Heart left ventricle (tissue), 16 donors: Measurements from ENCODE around the gene YARS1. TPM values are rescaled to one million over a fixed set of nuclear protein-coding genes. Genes with fewer than 3 reads are reported as not detected.

Source experiments
- ATAC-seq, 4 donors: fragments of 200-7000 bp; cut with Tn5 transposase; one replicate each; pipeline ENCODE4 v1.9.1; 2020 to 2022; ENCODE audit warnings: moderate library complexity in 4 of 4, mild to moderate bottlenecking in 3 of 4, moderate number of reproducible peaks in 1 of 4
- DNase-seq, 5 donors: peaks; one replicate each; pipeline ENCODE4 v3.0.0-alpha.2; 2020
- H3K27ac ChIP-seq, 12 donors: fragments of 200-600 bp; sonication (generic) in 4 of 12; one replicate each; pipeline versions ENCODE4 v1.5.0 to v1.8.0; 2016 to 2022; ENCODE audit warnings: mild to moderate bottlenecking in 2 of 12
- H3K27me3 ChIP-seq, 9 donors: fragments of 200-600 bp; sonication (generic) in 2 of 9; one replicate each; pipeline versions ENCODE4 v1.5.1 to v1.8.0; 2016 to 2022; ENCODE audit warnings: mild to moderate bottlenecking in 3 of 9
- H3K36me3 ChIP-seq, 9 donors: fragments of 200-600 bp; sonication (generic) in 2 of 9; one replicate each; pipeline versions ENCODE4 v1.5.0 to v1.8.0; 2018 to 2022; ENCODE audit warnings: mild to moderate bottlenecking in 2 of 9
- H3K4me1 ChIP-seq, 12 donors: fragments of 200-600 bp; sonication (generic) in 4 of 12; one replicate each; pipeline versions ENCODE4 v1.5.0 to v1.8.0; 2016 to 2022; ENCODE audit warnings: mild to moderate bottlenecking in 3 of 12
- H3K4me3 ChIP-seq, 12 donors: fragments of 200-600 bp; sonication (generic) in 4 of 12; one replicate each; pipeline versions ENCODE4 v1.5.0 to v1.8.0; 2017 to 2022; ENCODE audit warnings: mild to moderate bottlenecking in 9 of 12, moderate library complexity in 4 of 12
- H3K9me3 ChIP-seq, 12 donors: fragments of 200-600 bp; sonication (generic) in 4 of 12; one replicate each; pipeline versions ENCODE4 v1.5.0 to v1.8.0; 2016 to 2022; ENCODE audit warnings: mild to moderate bottlenecking in 1 of 12
- CTCF ChIP-seq, 12 donors: fragments of 200-600 bp; sonication (generic) in 4 of 12; IDR thresholded peaks; one replicate each; pipeline versions ENCODE4 v1.5.0 to v1.8.0; 2018 to 2022; ENCODE audit warnings: antibody characterized with exemption in 12 of 12, mild to moderate bottlenecking in 5 of 12
- POLR2A ChIP-seq, 2 donors: fragments of 450-650 bp; IDR thresholded peaks; one replicate each; pipeline ENCODE4 v1.6.1; 2017; ENCODE audit warnings: antibody characterized with exemption in 2 of 2, mild to moderate bottlenecking in 2 of 2, moderate library complexity in 2 of 2
- WGBS, 4 donors: extraction: QIAGEN DNeasy Blood & Tissue Kit in 2 of 4; methylation state at CpG; one replicate each; pipeline versions ENCODE4 v1.1.5 to v1.1.7; 2013 to 2018; 5-methylcytosine and 5-hydroxymethylcytosine counted together
- intact Hi-C, 10 donors: fragments of 100-400 bp; cut with DNase I; formaldehyde crosslinking; loops; one replicate each; pipeline versions ENCODE4 v1.11.1 to v1.14.2; 2022
- polyA plus RNA-seq, 2 donors: library from polyadenylated mRNA; stranded (reverse); fragments of 200-250 nt; gene quantifications; one replicate each; pipeline ENCODE4 v1.2.3, GENCODE V29; 2013
- total RNA-seq, 9 donors: library from RNA; depleted of rRNA in 2 of 9; stranded (reverse); fragments of >200 nt in 2 of 9; fragmentation: NEBNext Ultra II Directional in 3 of 9; extraction: Animal tissue kit (Norgen Biotek cat#: 25700) in 3 of 9; gene quantifications; one replicate each; pipeline versions ENCODE4 v1.1.0 to v1.2.4, GENCODE V29; 2016 to 2023
- donor health status: ischemic (EF 13 %, LVEDD 7.1; RV severe dilation, severe dysfunction).
- donor health status: healthy with polysubstance abuse.
- donor health status: DM: no; HTN: yes; CAD: no.
- donor health status: DM: no; HTN: no; CAD: no.
- donor health status: ischemic (EF 25% LVEDD 6.9; RV normal size, moderate dysfunction).
- donor health status: ischemic (EF 25% LVEDD 5.7; RV mildly dilated, moderate dysfunction).
- donor health status: healthy.
- donor health status: DM: yes; HTN: yes; CAD: no.
- donor health status: ischemic (EF 35%, LVEDD 5.7; RV mildly dilated, moderate dysfunction).
- donor health status: nonischemic (EF 11% LVEDD 7.7; RV severe dilation, severe dysfunction).
- donor health status: DM: yes; HTN: yes; CAD: no.
- donor health status: PGD.
- donor health status: ischemic (EF 29% LVEDD 5.4; RV normal size, mild dysfunction).
- donor health status: nonischemic (EF 23%, LVEDD 6.1; RV moderate dilation, normal function).

Gene YARS1
- total and polyA plus RNA-seq, 11 donors = 18.6 to 61.3 (median 34.8) TPM

GRCh38 chr1:32816676-32817158, 441 bp downstream of the YARS1 start:
- TF ChIP-seq POLR2A (IDR thresholded peaks at IDR 0.05) = no peak
- no peak for TF ChIP-seq CTCF (IDR thresholded peaks at IDR 0.05)
- peak in 1 of 5 donors; percentile 41 for DNase-seq
- Histone ChIP-seq H3K27me3 (no peaks in the 10 kb centered on the region), H3K36me3 (peaks cover 0 to 14% (median 0%) of the 10 kb centered on the region in 9 donors), H3K4me1 (peaks cover 5 to 61% (median 31%) of the 10 kb centered on the region in 12 donors), H3K27ac (peak overlapping the region; percentile 20 to 99 (median 98)), H3K4me3 (peak overlapping the region; percentile 76 to 99 (median 88)), H3K9me3 (no peaks in the 10 kb centered on the region)
- intact Hi-C loops = loop anchor here in 5 of 10 donors (5.0 to 10.0 kb wide), 2 partner anchors 56 to 268 kb away; partner anchors contain the start of genes FNDC5 (in 5 of the 5) and AZIN2 (in 1 of the 5)
- WGBS, 4 donors = 0 to 1% (median 0%) methylated on average over 14 to 15 of the region's 15 CpGs
- ATAC-seq = peak in 1 of 4 donors; percentile 5

GRCh38 chr1:32813941-32814739, 3.0 kb downstream of the YARS1 start:
- Histone ChIP-seq H3K4me1 (peaks cover 4 to 51% (median 29%) of the 10 kb centered on the region in 12 donors), H3K36me3 (peaks cover 0 to 33% (median 18%) of the 10 kb centered on the region in 9 donors), H3K27ac (no peak overlapping the region), H3K27me3 (no peaks in the 10 kb centered on the region), H3K9me3 (no peaks in the 10 kb centered on the region), H3K4me3 (no peak overlapping the region)
- 83 to 88% (median 84%) methylated on average over 11 of the region's 11 CpGs for WGBS, 4 donors
- DNase-seq (no peak), ATAC-seq (no peak)
- no peak for TF ChIP-seq POLR2A (IDR thresholded peaks at IDR 0.05)
- TF ChIP-seq CTCF (IDR thresholded peaks at IDR 0.05) = no peak
- intact Hi-C loops = loop anchor here in 1 of 10 donors (10.0 kb wide), 1 partner anchor 271 kb away; the partner anchor contains the start of gene AZIN2

DNA sequence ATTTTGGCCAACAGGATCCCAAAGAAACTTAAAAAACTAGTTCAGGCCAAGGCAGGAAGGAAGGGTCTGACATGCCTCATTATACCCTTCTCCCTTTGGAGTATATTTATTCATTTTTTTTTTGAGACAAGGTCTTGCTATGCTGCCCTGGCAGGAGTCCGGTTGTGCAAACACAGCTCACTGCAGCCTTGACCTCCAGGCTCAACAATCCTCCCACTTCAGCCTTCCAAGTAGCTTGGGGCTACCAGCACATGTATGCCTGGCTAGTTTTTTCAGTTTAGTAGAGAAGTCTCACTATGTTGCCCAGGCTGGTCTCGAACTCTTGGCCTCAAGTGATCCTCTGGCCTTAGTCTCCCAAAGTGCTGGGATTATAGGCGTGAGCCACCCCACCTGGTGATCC, 5.2 kb downstream of the YARS1 start:
- TF ChIP-seq POLR2A (IDR thresholded peaks at IDR 0.05) (no peak), CTCF (IDR thresholded peaks at IDR 0.05) (no peak)
- Histone ChIP-seq H3K4me3 (no peak overlapping the region), H3K36me3 (peaks cover 2 to 54% (median 30%) of the 10 kb centered on the region in 9 donors), H3K4me1 (peaks cover 2 to 44% (median 23%) of the 10 kb centered on the region in 12 donors), H3K9me3 (no peaks in the 10 kb centered on the region), H3K27ac (no peak overlapping the region), H3K27me3 (no peaks in the 10 kb centered on the region)
- intact Hi-C loops = loop anchor here in 1 of 10 donors (10.0 kb wide), 1 partner anchor 273 kb away; the partner anchor contains the start of gene AZIN2
- ATAC-seq (no peak), DNase-seq (no peak)
- WGBS, 4 donors = 91 to 97% (median 96%) methylated on average over 3 of the region's 3 CpGs

DNA sequence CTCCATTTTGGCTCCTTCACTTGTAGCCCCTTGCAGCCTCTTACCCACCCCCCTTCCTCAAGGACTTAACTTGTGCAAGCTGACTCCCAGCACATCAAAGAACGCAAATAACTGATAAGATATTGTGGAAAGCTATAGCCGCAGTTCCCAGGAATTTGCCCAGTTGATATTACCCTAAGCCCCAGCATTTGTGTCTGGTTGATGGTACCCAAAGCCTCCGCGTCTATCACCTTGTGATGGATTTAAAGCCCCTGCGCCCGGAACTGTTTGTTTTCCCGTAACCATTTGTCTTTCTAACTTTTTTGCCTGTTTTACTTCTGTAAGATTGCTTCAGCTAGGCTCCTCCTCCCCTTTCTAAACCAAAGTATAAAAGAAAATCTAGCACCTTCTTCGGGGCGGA, 5.9 kb downstream of the YARS1 start:
- 83 to 91% (median 87%) methylated on average over 9 of the region's 9 CpGs for WGBS, 4 donors
- H3K4me3 ChIP-seq = no peak overlapping the region
- no peak for TF ChIP-seq CTCF (IDR thresholded peaks at IDR 0.05)
- TF ChIP-seq POLR2A (IDR thresholded peaks at IDR 0.05) = no peak
- ATAC-seq (no peak), DNase-seq (no peak)
- intact Hi-C loops = loop anchor here in 1 of 10 donors (10.0 kb wide), 1 partner anchor 274 kb away; the partner anchor contains the start of gene AZIN2
- H3K36me3 ChIP-seq = peaks cover 2 to 61% (median 33%) of the 10 kb centered on the region in 9 donors
- H3K4me1 ChIP-seq = peaks cover 2 to 42% (median 21%) of the 10 kb centered on the region in 12 donors
- no peaks in the 10 kb centered on the region for H3K9me3 ChIP-seq
- H3K27ac ChIP-seq = no peak overlapping the region
- no peaks in the 10 kb centered on the region for H3K27me3 ChIP-seq
